ENCODE results near the gene DCAF15.
A peak's percentile ranks its signal among the peaks of the same experiment; 100 is the strongest.
"Not testable (repeated sequence)": the region's sequence is repeated elsewhere in the genome, so short reads cannot be mapped to it uniquely, and the experiment has no call there.

Gene DCAF15

GRCh38 chr19:13966684-13967128, 14.4 kb downstream of the DCAF15 start:
- no peaks in the 10 kb centered on the region for H3K9me3 ChIP-seq (ENCODE audit: insufficient read depth, low read length)
- no peaks in the 10 kb centered on the region for H3K27me3 ChIP-seq (ENCODE audit: insufficient read depth, insufficient read length)
- H3K9ac ChIP-seq (ENCODE audit: insufficient read length, low read depth) = no peak overlapping the region
- H3K36me3 ChIP-seq (ENCODE audit: insufficient read depth, insufficient read length, low read length) = peaks cover 69% of the 10 kb centered on the region
- H3K4me1 ChIP-seq (ENCODE audit: insufficient read depth, insufficient read length) = peaks cover 15% of the 10 kb centered on the region
- no peak overlapping the region for H3K4me3 ChIP-seq (ENCODE audit: insufficient read length, low read depth)
- DNase-seq (ENCODE audit: low read depth, low spot score) = no peak
- TF ChIP-seq ZNF274 (IDR thresholded peaks at IDR 0.05; ENCODE audit: low read depth, low read length) (no peak), YY1 (IDR thresholded peaks at IDR 0.05; ENCODE audit: insufficient read depth, insufficient read length) (no peak), SUZ12 (IDR thresholded peaks at IDR 0.05; ENCODE audit: extremely low read depth, insufficient read depth, insufficient read length) (no peak)

- peaks cover 12% of the 10 kb centered on the region for H3K4me1 ChIP-seq (ENCODE audit: insufficient read depth, insufficient read length)
- H3K27me3 ChIP-seq (ENCODE audit: insufficient read depth, insufficient read length); H3K9ac ChIP-seq (ENCODE audit: insufficient read length, low read depth); H3K9me3 ChIP-seq (ENCODE audit: insufficient read depth, low read length); H3K4me3 ChIP-seq (ENCODE audit: insufficient read length, low read depth); DNase-seq (ENCODE audit: low read depth, low spot score): not testable (repeated sequence)
- H3K36me3 ChIP-seq (ENCODE audit: insufficient read depth, insufficient read length, low read length) = peaks cover 66% of the 10 kb centered on the region
These were observed 14.9 kb downstream of the DCAF15 start for GRCh38 chr19:13967206-13967605.

DNA sequence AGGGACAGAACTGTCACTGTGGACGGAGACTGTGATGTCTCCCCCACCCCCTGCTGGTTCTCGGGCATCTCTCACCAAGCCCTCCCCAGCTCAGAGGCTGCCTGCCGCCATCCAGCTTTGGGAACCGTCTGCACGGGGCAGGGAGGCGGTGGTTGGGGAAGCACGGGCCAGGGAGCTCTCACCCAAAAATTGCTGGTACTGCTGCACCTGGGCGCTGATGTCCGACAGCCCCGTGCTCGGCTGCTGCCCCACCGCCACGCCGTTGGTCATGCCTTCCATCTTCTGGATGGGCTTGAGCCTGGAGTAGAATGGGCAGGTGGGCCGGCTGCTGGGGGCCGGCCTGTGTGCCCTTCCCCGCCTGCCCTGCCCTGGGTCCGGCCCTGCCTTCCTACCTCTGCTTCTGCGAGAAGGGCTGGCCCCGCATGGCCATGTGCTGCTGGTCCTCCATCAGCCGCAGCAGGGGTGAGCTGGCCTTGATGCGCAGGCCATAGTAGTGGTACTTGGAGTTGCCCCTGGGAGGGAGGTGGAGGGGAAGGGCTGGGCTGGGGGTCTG, 16.1 kb downstream of the DCAF15 start:
- peaks cover 69% of the 10 kb centered on the region for H3K36me3 ChIP-seq (ENCODE audit: insufficient read depth, insufficient read length, low read length)
- H3K9ac ChIP-seq (ENCODE audit: insufficient read length, low read depth) = no peak overlapping the region
- no peaks in the 10 kb centered on the region for H3K9me3 ChIP-seq (ENCODE audit: insufficient read depth, low read length)
- H3K4me1 ChIP-seq (ENCODE audit: insufficient read depth, insufficient read length) = peaks cover 7% of the 10 kb centered on the region
- TF ChIP-seq SUZ12 (IDR thresholded peaks at IDR 0.05; ENCODE audit: extremely low read depth, insufficient read depth, insufficient read length) (no peak), ZNF274 (IDR thresholded peaks at IDR 0.05; ENCODE audit: low read depth, low read length) (no peak), YY1 (IDR thresholded peaks at IDR 0.05; ENCODE audit: insufficient read depth, insufficient read length) (no peak)
- DNase-seq (ENCODE audit: low read depth, low spot score) = no peak
- no peak overlapping the region for H3K4me3 ChIP-seq (ENCODE audit: insufficient read length, low read depth)
- no peaks in the 10 kb centered on the region for H3K27me3 ChIP-seq (ENCODE audit: insufficient read depth, insufficient read length)

- Histone ChIP-seq H3K27me3 (ENCODE audit: insufficient read depth, insufficient read length) (no peaks in the 10 kb centered on the region), H3K9ac (ENCODE audit: insufficient read length, low read depth) (peak overlapping the region; percentile 5), H3K9me3 (ENCODE audit: insufficient read depth, low read length) (no peaks in the 10 kb centered on the region), H3K4me3 (ENCODE audit: insufficient read length, low read depth) (no peak overlapping the region), H3K4me1 (ENCODE audit: insufficient read depth, insufficient read length) (peaks cover 8% of the 10 kb centered on the region), H3K36me3 (ENCODE audit: insufficient read depth, insufficient read length, low read length) (peaks cover 69% of the 10 kb centered on the region)
- no peak for TF ChIP-seq ZNF274 (IDR thresholded peaks at IDR 0.05; ENCODE audit: low read depth, low read length)
- TF ChIP-seq YY1 (IDR thresholded peaks at IDR 0.05; ENCODE audit: insufficient read depth, insufficient read length) = no peak
- no peak for TF ChIP-seq SUZ12 (IDR thresholded peaks at IDR 0.05; ENCODE audit: extremely low read depth, insufficient read depth, insufficient read length)
- DNase-seq (ENCODE audit: low read depth, low spot score) = no peak
These were observed 16.7 kb downstream of the DCAF15 start for GRCh38 chr19:13968999-13969398.

DNA sequence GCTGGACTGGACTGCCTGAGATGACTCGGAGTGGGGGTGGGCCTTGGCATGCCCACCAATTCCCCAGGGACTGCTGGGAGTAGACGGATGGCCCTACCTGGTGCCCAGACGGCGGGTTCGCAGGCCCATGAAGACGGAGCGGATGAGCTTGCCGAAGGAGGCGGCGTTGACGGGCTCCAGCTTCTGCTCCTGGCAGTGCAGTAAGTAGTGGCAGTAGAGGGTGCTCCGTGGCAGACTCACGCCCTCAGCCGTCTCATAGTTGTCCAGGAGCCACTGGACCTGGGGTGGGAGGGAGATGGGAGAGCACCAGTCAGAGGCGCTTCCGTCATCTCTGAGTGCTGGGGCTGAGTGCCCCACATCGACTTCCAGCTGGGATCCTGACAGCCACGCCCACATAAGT, 17.6 kb downstream of the DCAF15 start:
- no peaks in the 10 kb centered on the region for H3K27me3 ChIP-seq (ENCODE audit: insufficient read depth, insufficient read length)
- H3K4me3 ChIP-seq (ENCODE audit: insufficient read length, low read depth) = no peak overlapping the region
- peak overlapping the region; percentile 32 for H3K9ac ChIP-seq (ENCODE audit: insufficient read length, low read depth)
- DNase-seq (ENCODE audit: low read depth, low spot score) = no peak
- H3K4me1 ChIP-seq (ENCODE audit: insufficient read depth, insufficient read length) = peaks cover 14% of the 10 kb centered on the region
- no peaks in the 10 kb centered on the region for H3K9me3 ChIP-seq (ENCODE audit: insufficient read depth, low read length)
- no peak for TF ChIP-seq YY1 (IDR thresholded peaks at IDR 0.05; ENCODE audit: insufficient read depth, insufficient read length)
- TF ChIP-seq SUZ12 (IDR thresholded peaks at IDR 0.05; ENCODE audit: extremely low read depth, insufficient read depth, insufficient read length) = no peak
- no peak for TF ChIP-seq ZNF274 (IDR thresholded peaks at IDR 0.05; ENCODE audit: low read depth, low read length)
- H3K36me3 ChIP-seq (ENCODE audit: insufficient read depth, insufficient read length, low read length) = peaks cover 70% of the 10 kb centered on the region

GRCh38 chr19:13971868-13972267, 19.6 kb downstream of the DCAF15 start:
- H3K27me3 ChIP-seq (ENCODE audit: insufficient read depth, insufficient read length); H3K9ac ChIP-seq (ENCODE audit: insufficient read length, low read depth); H3K9me3 ChIP-seq (ENCODE audit: insufficient read depth, low read length); H3K4me3 ChIP-seq (ENCODE audit: insufficient read length, low read depth); DNase-seq (ENCODE audit: low read depth, low spot score): not testable (repeated sequence)
- Histone ChIP-seq H3K4me1 (ENCODE audit: insufficient read depth, insufficient read length) (peaks cover 11% of the 10 kb centered on the region), H3K36me3 (ENCODE audit: insufficient read depth, insufficient read length, low read length) (peaks cover 65% of the 10 kb centered on the region)

- Histone ChIP-seq H3K27me3 (ENCODE audit: insufficient read depth, insufficient read length) (no peaks in the 10 kb centered on the region), H3K9ac (ENCODE audit: insufficient read length, low read depth) (no peak overlapping the region), H3K4me1 (ENCODE audit: insufficient read depth, insufficient read length) (peaks cover 11% of the 10 kb centered on the region), H3K36me3 (ENCODE audit: insufficient read depth, insufficient read length, low read length) (peaks cover 60% of the 10 kb centered on the region), H3K9me3 (ENCODE audit: insufficient read depth, low read length) (no peaks in the 10 kb centered on the region), H3K4me3 (ENCODE audit: insufficient read length, low read depth) (no peak overlapping the region)
- no peak for DNase-seq (ENCODE audit: low read depth, low spot score)
- TF ChIP-seq YY1 (IDR thresholded peaks at IDR 0.05; ENCODE audit: insufficient read depth, insufficient read length) (no peak), ZNF274 (IDR thresholded peaks at IDR 0.05; ENCODE audit: low read depth, low read length) (no peak), SUZ12 (IDR thresholded peaks at IDR 0.05; ENCODE audit: extremely low read depth, insufficient read depth, insufficient read length) (no peak)
These were observed 20.3 kb downstream of the DCAF15 start for GRCh38 chr19:13972368-13973155.

DNA sequence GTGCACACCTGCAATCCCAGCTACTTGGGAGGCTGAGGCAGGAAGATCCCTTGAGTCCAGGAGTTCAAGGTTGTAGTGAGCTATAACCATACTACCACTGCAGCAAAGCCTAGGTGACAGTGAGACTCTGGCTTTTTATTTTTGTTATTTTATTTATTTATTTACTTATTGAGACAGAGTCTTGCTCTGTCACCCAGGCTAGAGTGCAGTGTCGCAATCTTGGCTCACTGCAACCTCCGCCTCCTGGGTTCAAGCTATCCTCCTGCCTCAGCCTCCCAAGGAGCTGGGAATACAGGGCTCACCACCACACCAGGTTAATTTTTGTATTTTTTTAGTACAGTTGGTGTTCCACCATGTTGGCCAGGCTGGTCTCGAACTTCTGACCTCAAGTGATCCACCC, 21.2 kb downstream of the DCAF15 start:
- not testable (repeated sequence) for H3K9me3 ChIP-seq (ENCODE audit: insufficient read depth, low read length); H3K9ac ChIP-seq (ENCODE audit: insufficient read length, low read depth); H3K27me3 ChIP-seq (ENCODE audit: insufficient read depth, insufficient read length); DNase-seq (ENCODE audit: low read depth, low spot score); H3K4me3 ChIP-seq (ENCODE audit: insufficient read length, low read depth)
- Histone ChIP-seq H3K4me1 (ENCODE audit: insufficient read depth, insufficient read length) (peaks cover 18% of the 10 kb centered on the region), H3K36me3 (ENCODE audit: insufficient read depth, insufficient read length, low read length) (peaks cover 55% of the 10 kb centered on the region)

Measured in NT2/D1 (cell line).